NCI-H526 (cell line): ENCODE results near the gene CORO1A.
"Not testable (repeated sequence)": the region's sequence is repeated elsewhere in the genome, so short reads cannot be mapped to it uniquely, and the experiment has no call there.

Experiments
- DNase-seq, 2 experiments: peaks; one replicate each; lab custom pipeline; 2025; lab: John Stamatoyannopoulos, UW

The CORO1A gene

DNA sequence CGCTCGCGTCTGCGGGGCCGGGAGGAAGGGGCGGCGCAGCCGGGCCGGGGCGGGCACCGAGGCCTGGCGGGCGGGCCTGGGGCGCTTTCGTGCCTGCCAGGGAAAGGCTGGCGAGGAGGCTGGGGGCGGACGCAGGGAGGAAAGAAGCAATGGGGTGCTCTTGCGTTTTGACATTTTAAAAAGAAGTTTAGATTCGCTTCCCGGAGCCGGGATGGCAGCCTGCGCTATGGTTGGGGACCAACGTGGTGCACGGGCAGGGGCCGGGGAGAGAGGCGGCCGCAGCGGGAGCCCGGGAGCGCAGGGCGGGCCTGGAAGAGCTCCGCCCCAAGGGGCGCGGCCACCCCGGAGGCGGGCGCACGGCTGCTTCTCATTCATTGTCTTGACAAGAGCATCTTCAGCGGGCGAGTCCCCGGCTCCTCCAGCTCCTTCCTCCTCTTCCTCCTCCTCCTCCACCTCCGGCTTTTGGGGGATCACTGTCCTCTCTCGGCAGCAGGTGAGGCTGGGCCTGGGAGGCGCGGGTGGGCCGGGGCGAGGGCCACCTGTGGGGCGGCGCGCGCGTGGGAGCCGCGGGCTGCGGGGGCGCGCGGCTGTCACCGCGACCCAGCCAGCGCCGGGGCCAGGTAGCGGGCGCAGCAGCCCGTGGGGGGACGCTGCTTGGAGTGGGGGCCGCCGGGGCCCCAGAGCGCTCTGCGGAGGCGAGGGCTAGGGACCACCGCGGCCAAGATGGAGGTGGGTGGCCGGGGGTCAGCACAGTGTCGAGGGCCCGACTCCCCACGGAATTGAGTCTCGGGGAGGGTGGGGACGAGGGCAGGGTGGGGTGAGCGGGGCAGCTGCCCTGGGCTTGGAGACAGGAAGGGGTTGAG lies at the start of gene CORO1A:
TSS of gene CORO1A (plus strand) at position 370 of the 863 bp plus-strand sequence. CDS start 1,608 bp downstream, outside the sequence.
- peak in 1 of 2 experiments; percentile 88 for DNase-seq

- DNase-seq = no peak
Measured at GRCh38 chr16:30136971-30137605, 46.3 kb upstream of the CORO1A start.

GRCh38 chr16:30137897-30138296 lies 45.5 kb upstream of the CORO1A start:
- no peak for DNase-seq

GRCh38 chr16:30139583-30140481 lies 43.6 kb upstream of the CORO1A start:
- DNase-seq = no peak

DNA sequence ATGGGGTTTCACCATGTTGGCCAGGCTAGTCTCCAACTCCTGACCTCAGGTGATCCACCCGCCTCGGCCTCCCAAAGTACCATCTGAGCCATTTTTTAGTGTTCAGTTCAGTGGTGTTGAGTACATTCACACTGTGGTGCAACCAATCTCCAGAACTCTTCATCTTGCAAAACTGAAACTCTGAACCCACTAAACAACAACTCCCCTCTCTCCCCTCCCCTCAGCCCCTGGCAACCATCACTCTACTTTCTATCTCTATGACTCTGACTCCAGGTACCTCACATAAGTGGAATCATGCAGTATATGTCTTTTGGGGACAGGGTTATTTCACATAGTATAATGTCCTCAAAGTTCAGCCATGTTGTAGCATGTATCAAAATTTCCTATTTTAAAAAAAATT lies 41.7 kb upstream of the CORO1A start:
- DNase-seq = no peak

GRCh38 chr16:30142672-30143346 lies 40.6 kb upstream of the CORO1A start:
- DNase-seq = peak in 1 of 2 experiments; percentile 41

DNA sequence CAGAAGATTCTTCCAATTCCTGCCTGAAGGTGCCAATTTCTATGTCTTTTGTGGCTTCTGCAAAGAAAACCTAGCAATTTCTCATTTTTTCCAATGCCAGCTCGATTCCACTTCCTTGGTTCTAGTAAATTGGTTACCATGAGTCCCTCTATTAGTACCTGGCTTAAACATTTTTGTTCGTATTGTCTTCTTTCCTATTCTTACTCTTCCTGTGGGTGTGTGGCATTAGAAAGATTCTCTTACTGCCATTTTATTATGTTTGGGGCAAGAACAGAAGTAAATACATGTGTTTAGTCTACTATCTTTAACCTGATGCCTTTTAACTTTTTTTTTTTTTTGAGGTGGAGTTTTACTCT lies 40.1 kb upstream of the CORO1A start:
- no peak for DNase-seq

DNA sequence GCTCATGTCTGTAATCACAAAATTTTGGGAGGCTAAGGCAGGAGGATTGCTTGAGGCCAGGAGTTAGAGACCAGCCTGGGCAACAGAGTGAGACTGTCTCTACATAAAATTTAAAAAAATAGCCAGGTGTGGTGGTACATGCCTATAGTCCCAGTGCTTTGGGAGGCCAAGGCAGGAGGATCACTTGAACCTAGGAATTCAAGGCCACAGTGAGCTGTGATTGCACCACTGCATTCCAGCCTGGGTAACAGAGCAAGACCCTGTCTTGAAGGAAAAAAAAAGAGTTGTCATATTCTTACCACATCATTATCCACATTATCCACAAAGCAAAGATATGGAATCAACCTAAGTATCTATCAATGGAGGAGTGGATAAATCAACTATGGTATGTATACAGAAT lies 39.4 kb upstream of the CORO1A start:
- DNase-seq = no peak

GRCh38 chr16:30144917-30145316 lies 38.5 kb upstream of the CORO1A start:
- no peak for DNase-seq

GRCh38 chr16:30145657-30146056 lies 37.7 kb upstream of the CORO1A start:
- no peak for DNase-seq

DNA sequence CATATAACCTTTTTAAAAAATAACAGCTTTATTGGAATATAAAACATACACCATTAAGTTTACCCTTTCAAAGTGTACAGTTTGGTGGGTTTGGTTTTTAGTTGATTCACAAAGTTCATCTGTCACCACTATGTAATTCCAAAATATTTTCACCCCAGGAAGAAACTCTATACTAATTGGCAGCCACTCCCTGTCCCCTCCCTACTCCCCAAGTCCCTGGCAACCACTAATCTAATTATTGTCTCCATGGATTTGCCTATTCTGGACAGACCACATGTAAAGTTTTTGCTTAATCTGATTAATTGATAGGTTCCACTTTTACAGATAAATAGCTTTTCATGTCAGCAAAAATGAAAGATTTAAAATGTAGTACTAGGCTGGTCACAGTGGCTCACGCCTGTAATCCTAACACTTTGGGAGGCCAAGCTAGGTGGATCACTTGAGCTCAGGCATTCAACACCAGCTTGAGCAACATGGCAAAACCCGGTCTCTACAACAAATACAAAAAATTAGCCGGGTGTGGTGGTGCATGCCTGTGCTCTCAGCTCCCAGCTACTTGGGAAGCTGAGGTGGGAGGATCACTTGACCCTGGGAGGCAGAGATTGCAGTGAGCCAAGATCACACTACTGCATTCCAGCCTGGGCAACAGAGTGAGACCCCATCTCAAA lies 35.4 kb upstream of the CORO1A start:
- no peak for DNase-seq

DNA sequence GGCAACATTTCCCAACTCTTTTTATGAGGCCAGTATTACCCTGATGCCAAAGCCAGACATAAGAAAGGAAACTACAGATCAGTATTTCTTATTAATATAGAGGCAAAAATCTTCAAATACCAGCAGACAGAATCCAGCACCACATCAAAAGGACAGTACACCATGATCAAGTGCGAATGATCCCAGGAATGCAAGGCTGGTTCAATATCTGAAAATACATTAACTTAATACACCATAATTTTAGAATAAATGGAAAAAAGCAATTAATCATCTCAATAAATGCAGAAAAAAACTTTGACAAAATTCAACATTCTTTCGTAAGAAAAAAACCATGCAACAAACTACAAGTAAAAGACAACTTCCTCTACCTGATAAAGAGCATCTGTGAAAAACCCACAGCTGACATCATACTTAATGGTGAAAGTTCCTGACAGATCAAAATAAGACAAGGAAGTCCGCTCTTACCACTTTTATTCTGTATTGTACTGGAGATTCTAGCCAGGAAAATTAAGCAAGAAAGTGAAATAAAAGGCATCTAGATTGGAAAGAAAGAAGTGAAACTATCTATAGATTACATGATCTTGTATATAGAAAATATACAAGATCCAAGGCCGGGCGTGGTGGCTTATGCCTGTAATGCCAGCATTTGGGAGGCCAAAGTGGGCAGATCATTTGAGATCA lies 34.0 kb upstream of the CORO1A start:
- DNase-seq = no peak

GRCh38 chr16:30151091-30151490 lies 32.3 kb upstream of the CORO1A start:
- peak; percentile 25 to 57 for DNase-seq

DNA sequence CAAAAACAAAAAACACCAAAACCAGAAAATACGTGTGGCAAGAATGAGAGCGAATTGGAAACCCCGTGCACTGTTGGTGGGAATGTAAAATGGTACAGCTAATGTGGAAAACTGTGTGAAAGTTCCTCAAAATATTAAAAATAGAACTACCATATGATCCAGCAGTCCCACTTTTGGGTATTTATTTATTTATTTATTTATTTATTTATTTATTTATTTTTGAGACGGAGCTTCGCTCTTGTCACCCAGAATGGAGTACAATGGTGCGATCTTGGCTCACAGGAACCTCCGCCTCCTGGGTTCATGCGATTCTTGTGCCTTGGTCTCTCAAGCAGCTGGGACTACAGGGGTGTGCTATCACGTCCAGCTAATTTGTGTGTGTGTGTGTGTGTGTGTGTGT lies 30.9 kb upstream of the CORO1A start:
- no peak for DNase-seq

GRCh38 chr16:30155188-30155587 lies 28.2 kb upstream of the CORO1A start:
- DNase-seq = no peak

DNA sequence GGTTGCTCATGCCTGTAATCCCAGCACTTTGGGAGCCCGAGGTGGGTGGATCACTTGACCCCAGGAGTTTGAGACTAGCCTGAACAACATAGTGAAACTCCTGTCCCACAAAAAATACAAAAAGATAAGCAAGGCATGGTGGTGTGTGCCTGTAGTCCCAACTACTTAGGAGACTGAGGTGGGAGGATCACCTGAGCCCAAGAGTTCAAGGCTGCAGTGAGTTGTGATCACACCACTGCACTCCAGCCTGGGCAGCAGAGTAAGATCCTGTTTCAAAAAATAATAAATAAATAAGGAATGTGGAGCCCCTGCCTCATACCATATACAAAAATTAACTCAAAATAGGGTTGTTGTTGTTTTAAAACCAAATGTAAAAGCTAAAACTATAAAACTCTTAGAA lies 26.2 kb upstream of the CORO1A start:
- DNase-seq = no peak

- no peak for DNase-seq
Measured at GRCh38 chr16:30163538-30163937, 19.9 kb upstream of the CORO1A start.

DNA sequence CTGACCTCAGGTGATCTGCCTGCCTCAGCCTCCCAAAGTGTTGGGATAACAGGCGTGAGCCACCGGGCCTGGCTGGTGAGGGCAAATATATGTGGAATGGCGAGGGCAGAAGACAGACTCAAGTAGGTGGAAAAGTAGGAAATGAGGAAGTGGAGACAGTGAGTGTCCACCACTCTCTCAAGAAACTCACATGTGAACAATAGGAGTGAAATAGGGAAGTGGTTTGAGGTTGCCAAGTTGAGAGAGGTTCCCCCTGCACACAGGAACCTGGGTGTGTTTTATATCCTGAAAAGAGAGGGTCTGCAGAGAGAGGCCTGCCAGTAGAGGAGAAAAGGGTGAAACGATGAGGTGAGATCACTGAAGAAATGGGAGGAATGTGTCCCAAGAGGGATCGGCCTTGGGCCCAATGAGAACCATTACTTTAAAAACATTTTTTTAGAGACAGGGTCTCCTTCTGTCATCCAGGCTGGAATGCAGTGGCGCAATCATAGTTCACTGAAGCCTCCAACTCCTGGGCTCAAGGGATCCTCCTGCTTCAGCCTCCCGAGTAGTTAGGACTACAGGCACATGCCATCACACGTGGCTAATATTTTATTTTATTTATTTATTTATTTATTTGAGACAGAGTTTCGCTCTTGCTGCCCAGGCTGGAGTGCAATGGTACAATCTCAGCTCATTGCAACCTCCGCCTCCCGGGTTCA lies 17.1 kb upstream of the CORO1A start:
- no peak for DNase-seq

- not testable (repeated sequence) for DNase-seq
Measured at GRCh38 chr16:30168746-30169145, 14.7 kb upstream of the CORO1A start.

GRCh38 chr16:30169416-30169815 lies 14.0 kb upstream of the CORO1A start:
- DNase-seq = not testable (repeated sequence)
